ES-I3 (cell line): ENCODE measurements around the gene CSRP1.

Source experiments
- H3K36me3 ChIP-seq: 2 replicates; pipeline ENCODE4 v1.6.1; 2013; ENCODE audit warnings: mild to moderate bottlenecking, low read length, control low read depth, moderate library complexity; ENCODE audit not compliant: insufficient read depth
- H3K4me1 ChIP-seq: 2 replicates; pipeline ENCODE4 v1.6.1; 2013; ENCODE audit warnings: mild to moderate bottlenecking, control low read depth, low read length; ENCODE audit not compliant: insufficient read depth
- H3K9ac ChIP-seq: 2 replicates; pipeline ENCODE4 v1.6.1; 2013; ENCODE audit warnings: low read depth, mild to moderate bottlenecking, low read length, moderate library complexity
- H3K9me3 ChIP-seq: 2 replicates; pipeline ENCODE4 v1.6.1; 2013; ENCODE audit warnings: mild to moderate bottlenecking, low read length, moderate library complexity; ENCODE audit not compliant: control insufficient read depth, insufficient read depth

Gene CSRP1

GRCh38 chr1:201436969-201437368 is 70.0 kb downstream of the CSRP1 start:
- Histone ChIP-seq H3K9me3 (no peaks in the 10 kb centered on the region), H3K4me1 (peaks cover 9% of the 10 kb centered on the region), H3K36me3 (no peaks in the 10 kb centered on the region), H3K9ac (no peak overlapping the region)

GRCh38 chr1:201436393-201436792 is 70.5 kb downstream of the CSRP1 start:
- Histone ChIP-seq H3K9me3 (no peaks in the 10 kb centered on the region), H3K36me3 (no peaks in the 10 kb centered on the region), H3K4me1 (peaks cover 11% of the 10 kb centered on the region), H3K9ac (no peak overlapping the region)

GRCh38 chr1:201434266-201434665 is 72.7 kb downstream of the CSRP1 start:
- Histone ChIP-seq H3K4me1 (peaks cover 17% of the 10 kb centered on the region), H3K9ac (no peak overlapping the region), H3K9me3 (no peaks in the 10 kb centered on the region), H3K36me3 (no peaks in the 10 kb centered on the region)

- Histone ChIP-seq H3K36me3 (no peaks in the 10 kb centered on the region), H3K9me3 (no peaks in the 10 kb centered on the region), H3K4me1 (peaks cover 17% of the 10 kb centered on the region), H3K9ac (no peak overlapping the region)
Observed at GRCh38 chr1:201433609-201434008, 73.3 kb downstream of the CSRP1 start.
